DMS 273 (cell line): ENCODE results near the gene HRCT1.
"Not testable (repeated sequence)": the region's sequence is repeated elsewhere in the genome, so short reads cannot be mapped to it uniquely, and the experiment has no call there.

ENCODE experiments used
- DNase-seq: peaks from one replicate; lab custom pipeline; 2025; ENCODE audit not compliant: unreplicated experiment; lab: John Stamatoyannopoulos, UW

The HRCT1 gene

DNA sequence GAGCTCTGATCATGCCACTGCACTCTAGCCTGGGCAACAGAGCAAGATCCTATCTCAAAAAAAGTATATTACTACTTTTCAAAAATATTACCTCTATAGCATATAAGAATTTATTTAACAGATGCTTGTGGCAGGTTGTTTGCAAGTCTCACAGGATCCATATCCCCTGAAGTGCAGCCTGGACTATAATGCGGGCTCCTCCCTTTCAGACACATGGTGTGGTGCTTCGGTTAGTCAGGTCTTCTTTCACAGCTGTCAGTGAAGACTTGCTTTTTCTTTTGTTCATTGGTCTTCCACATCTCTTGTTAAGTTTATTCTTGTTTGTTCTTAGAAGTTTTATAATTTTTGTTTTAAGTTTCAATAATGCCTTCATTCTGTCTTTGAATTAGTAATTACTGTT is 9.4 kb upstream of the HRCT1 start:
- no peak for DNase-seq

DNA sequence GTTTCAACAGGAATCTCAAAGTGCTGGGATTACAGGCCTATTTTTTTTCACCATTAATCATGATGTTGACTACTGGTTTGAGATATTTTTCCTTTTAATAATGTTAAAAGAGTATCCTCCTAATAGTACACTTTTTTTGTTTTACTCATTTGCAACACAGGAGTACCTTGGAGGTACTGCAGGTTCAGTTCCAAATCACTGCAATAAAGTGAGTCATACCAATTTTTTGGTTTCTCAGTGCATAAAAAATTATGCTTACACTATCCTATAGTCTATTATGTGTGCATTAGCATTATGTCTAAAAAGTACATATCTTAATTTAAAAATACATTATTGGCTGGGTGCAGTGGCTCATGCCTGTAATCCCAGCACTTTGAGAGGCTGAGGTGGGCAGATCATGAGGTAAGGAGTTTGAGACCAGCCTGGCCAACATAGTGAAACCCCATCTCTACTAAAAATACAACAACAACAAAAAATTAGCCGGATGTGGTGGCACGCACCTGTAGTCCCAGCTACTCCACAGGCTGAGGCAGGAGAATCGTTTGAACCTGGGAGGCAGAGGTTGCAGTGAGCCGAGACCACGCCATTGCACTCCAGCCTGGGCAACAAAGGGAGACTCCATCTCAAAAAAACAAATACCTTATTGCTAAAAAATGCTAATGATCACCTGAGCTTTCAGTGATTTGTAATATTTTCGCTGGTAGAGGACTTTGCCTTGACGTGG is 8.5 kb upstream of the HRCT1 start:
- not testable (repeated sequence) for DNase-seq

DNA sequence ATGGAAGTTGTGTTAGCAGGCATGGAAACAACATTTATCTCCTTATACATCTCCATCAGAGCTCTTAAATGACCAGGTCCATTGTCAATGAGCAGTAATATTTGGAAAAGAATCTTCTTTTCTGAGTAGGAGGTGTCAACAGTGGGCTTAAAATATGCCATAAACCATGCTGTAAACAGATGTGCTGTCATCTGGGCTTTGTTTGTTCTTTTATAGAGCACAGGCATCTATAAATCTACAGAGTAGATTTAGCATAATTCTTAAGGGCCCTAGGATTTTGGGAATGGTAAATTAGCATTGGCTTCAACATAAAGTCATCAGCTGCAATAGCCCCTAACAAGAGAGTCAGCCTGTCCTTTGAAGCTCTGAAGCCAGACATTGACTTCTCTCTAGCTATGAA is 7.7 kb upstream of the HRCT1 start:
- no peak for DNase-seq

DNA sequence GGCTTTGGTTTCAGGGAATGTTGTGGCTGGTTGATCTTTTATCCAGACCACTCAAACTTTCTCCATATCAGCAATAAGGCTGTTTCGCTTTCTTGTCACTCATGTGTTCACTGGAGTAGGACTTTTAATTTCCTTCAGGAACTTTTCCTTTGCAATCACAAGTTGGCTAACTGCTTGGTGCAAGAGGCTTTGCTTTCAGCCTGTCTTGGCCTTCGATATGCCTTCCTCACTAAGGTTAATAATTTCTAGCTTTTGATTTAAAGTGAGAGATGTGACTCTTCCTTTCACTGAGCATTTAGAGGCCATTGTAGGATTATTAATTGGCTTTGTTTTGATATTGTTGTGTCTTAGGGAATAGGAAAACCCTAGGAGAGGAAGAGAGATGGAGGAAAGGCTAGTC is 7.0 kb upstream of the HRCT1 start:
- no peak for DNase-seq

DNA sequence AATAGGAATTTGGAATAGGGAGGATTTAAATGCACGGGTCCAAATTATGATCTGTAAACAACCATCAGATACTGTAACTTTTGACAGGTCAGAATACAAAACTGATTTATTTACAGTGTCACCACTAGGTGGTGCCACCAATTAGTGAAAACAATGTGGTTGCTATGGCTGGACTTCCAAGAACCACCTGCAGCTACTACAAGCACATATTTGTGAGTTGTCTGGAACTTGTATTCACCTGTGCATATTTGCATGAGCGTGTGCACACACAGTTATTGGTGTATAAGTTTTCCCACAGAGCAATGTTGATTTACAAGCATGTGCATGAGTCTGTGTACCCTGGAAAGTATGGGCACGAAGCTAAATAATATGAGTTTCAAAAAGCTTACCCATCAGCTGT is 3.0 kb upstream of the HRCT1 start:
- peak; percentile 74 for DNase-seq

DNA sequence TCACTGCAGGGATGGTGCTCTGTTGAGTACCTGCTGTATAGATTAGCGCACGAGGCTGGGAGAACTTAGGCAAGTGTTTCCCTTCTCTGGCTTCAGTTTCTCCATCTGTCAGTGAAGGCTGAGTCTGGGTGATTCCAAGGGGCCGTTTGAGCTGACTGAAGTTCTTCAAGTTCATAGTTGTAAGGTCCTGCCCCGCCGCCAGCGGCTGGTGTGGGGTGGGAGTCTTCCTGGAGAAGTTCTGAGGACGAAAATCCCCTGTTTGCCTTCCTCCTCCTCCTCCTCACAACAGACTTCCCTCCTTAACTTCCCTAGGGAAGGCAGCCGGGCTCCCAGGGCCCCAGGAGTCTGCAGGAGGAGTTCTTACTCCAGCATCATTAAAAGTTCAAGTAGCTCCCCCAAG is 1.7 kb upstream of the HRCT1 start:
- peak; percentile 69 for DNase-seq

DNA sequence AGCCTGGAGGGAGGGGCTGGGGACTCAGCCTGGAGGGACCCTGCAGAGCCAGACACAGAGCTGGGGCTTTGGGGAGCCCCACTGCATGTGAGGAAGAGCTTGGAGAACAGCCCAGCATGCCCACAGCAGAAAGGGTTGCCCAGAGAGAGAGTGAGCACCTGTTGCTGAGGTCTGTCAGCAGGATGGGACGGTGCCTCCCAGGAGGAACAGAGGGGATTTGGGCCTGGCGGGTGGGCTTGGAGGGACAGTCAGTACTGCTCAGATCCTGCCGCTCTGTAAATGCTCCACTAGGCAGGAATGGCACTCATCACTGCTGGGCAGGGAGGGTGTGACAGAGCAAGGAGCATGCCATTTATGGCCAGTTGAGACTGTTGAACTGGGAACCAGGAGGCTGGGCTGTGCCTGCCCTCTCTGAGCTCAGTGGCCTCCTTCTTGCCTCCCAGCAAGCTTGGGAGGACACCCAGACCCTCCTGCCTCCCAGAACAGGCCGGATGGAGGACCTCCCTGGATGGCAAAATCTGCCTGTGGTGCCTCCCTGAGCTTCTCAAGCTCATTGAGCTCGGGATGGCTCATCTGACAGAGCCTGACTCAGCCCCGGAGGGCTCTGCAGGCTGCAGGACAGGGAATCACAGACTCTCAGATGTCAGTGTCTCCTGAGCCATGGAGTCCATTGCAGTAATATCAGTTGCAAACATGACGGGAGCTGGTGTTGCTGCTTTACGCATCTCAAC is 786 bp upstream of the HRCT1 start:
- DNase-seq = peak; percentile 54

DNA sequence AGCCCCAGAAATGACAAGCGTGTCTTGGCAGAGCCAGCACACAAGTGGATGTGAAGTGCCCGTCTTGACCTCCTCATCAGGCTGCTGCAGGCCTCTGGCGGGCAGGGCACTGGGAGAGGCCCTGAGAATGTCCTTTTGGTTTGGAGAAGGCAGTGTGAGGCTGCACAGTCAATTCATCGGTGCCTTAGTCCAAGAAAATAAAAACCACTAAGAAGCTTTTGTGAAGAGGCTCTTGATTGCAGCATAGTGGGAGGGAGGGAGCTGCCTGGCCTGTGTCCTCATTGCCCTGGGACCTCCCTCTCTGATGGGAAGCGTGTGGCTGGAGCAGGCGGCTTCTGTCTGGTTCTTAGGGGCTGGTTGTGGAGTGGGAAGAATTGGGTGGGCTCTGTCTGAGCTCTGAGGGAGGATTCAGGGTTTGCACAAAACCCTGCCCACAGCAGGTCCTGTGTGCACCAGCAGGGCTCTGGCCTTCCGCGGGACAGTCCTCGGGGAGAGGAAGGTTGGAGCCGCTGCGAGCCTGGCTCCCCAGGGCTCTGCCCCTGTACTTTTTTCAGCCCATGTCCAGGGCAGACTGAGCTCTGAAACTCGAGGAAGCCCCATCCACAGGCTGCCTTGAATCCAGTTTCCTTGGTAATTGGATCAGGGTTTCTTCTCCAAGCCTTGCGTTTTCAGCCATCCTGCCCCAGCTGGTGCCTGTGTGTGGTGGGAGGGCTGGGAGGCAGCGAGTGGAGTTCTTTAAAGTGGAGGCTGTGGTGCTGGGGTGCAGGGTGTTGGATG is 1.1 kb downstream of the HRCT1 start:
- peak; percentile 72 for DNase-seq

DNA sequence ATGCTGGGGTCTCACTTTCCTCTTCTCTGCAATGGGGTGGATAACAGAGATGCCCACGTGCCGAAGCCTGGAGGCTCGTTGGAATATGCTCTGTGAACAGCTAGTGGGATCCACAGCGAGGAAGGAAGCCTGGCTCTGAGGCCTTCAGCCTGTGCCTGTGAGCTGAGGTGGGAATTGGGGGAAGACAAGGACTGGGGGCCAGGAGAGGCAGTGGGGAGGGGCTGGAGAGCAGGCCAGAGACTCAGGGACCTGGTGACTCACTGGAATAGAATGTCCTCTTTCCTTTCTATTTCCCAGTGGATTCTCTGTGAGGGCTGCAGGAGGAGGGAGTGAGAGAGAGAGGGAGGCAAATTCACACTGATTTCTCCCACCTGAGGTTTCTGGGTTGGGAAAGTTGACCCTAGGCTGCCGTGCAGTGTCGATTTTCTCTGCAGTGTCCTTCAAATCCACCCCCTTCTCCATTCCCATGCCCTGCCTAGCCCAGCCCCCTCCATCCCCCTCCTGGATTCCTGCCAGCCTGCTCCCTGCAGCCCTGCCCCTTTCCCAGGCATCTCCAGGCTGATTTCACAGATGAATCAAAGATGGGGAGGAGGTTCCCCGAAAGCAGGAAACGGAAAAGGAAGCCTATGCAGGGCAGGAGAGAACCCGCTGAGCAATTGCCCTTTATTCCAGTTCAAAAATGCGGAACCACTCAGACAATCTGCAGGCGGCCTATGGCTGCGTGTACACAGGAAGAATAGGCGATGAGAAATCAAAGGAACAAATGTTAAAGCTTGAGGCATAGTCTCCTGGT is 1.9 kb downstream of the HRCT1 start:
- DNase-seq = peak; percentile 76

DNA sequence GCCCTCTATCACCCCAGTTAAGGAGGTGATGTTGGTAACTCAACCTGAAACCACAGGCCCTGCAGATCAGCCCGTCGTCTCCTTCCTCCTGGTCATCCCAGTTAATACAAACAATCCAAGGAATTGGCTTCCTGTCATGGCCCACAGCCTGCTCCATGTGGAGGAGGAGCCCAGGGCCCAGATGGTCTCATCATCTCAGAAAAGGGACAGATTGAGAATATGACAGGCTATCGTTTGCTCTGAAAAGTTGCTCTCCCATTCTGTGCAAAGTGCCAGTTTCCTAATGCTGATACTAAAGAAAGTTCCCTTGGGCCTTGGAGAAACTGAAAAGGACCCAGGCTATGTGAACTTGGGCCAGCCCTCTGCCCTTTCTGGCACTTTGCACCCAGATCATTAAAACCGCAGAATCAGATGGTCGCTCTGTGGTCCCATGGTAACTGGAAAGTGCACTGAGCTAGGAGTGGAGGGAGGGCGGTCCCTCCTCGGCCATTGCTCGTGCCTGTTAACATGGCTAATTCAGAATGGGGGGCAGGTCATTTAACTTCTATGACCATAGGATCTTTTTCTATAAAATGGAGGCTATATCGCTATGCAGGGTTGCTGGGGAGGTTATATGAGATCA is 2.6 kb downstream of the HRCT1 start:
- peak; percentile 77 for DNase-seq

DNA sequence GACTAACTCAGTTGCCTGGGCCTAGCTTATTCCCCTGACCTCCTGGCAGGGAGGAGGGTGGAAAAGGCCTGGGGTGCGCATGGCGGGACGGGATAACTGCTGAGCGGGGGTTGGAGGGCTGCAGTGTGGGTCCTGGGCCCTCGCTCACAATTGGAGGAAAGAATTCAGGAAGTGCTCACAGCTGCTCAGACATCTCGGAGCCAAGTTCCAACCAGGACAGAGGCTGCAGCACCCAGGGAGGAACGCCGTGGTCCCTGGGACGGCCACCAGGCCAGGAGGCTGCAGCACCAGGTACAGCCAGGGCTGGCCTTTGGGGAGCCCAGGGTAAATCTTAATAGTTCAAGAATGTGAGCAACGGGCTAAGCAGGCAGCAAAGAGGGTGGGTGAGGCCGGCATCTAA is 3.3 kb downstream of the HRCT1 start, which contains the start of gene SPAAR:
Gene SPAAR (plus strand): TSS at position 217 of the 400 bp plus-strand sequence. CDS start 974 bp downstream, outside the sequence.
- DNase-seq = no peak

DNA sequence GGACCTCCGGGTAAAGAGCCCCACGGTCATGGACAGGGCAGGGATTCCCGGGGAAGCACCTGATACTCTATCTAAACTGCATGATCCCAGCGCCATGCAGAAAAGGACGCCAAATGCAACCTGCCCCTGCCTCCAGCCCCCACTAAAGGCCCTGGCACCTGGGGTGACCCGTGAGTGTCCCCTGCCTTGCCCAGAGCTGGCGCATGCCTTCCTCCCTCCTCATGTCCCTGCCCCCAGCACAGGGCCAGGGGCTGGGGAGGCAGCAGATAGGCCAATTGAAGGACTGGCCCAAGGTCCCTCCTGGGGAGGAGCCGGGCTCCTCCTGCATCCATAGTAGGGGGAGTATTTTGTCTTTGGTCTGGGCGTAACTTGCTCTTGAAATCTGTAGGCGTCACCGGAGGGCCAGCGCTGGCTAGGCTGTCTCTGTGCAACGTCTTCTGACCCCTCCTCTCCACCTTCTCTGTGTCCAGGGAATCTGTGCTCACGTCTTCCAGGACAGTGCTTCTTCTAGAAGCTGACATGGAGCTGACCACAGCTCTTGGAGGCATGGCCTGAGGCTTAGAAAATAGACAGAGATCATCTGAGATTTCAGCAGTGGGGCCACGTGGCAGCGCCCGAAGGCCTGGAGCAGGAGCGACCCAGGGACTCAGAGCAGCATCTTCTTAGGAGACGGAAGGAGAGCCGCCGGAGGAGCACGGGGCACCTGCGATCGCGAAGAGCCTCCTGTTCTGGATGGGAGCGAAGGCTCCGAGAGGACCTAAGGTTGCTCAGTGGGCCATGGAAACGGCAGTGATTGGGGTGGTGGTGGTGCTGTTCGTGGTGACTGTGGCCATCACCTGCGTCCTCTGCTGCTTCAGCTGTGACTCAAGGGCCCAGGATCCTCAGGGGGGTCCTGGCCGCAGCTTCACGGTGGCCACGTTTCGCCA is 3.9 kb downstream of the HRCT1 start:
- no peak for DNase-seq

DNA sequence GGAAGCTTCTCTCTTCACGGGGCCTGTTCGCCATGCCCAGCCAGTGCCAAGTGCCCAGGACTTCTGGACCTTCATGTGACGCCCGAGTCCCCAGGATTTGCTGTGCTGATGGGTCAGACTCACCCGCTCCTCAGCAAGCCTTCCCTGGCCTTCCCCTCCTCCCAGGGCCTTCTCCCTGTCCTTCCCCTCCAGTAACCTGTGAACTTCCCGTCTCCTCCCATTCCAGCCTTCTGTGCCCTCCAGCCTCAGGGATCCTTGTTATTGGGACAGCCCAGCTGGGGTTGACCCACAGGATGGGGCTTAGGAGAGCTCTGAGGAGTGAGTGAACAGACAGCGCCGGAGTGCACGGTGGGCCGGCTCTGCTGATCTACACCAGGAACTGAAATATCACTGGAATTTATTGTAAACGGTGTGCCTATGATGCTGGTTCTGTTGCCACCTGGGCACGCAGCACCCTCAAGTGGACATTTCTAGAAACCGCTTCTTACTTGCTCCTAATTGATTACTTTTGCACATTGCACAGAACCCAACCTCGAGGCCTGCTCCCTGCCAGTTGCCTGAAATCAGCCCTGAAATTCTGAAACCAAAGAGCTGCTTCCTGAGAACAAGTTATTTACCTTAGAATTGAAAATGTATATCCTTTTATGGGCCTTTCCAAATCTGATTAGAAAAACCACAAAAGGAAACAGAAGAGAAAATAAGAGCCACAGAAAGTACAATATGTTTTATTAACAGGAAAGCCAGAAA is 4.8 kb downstream of the HRCT1 start:
- peak; percentile 74 for DNase-seq

DNA sequence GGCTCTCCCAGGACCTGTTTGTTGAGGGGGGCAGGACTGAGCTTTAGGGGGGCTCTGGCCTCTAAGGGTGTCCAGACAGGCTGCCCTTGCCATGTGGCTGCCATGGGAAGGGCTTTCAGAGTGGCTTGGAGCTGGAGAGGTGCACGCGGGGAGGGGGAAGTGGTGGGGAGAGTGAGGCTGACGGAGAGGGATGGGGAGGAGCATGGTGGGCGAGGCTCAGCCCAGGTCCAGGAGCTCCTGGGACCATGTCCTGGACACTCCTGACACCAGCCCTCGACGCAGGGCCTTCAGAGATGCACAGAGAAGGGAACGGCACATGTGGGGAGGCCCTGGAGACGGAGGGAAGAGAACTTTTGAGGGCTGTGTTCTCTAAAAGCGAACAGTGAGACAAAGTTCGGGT is 5.7 kb downstream of the HRCT1 start:
- no peak for DNase-seq

DNA sequence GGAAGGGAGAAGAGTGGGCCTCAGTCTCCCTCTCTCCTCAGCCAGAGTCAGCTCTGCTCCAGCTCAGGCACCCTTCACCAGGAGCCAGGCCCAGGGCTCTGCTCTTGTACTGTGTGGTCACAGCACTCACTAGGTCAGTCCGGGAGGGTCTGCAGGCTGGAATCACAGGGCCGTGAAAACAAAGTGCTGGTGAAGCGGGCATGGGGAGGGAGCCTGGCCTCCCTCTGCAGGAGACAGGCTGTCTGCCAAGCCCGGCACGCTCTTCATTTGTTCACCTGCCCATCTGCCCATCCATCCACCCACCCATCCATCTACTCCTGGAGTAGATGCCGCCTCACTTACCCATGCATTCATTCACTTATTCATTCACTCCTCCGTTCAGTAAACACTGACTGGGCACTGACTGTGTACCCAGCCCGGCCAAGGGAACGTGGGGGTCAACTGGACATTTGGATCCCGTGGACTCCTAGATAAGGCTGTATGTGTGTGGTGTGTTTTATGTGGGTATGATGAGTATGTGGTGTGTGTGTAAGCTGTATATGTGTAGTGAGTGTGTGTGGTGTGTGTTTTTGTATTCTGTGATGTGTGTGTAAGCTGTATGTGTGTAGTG is 6.9 kb downstream of the HRCT1 start:
- DNase-seq = no peak

DNA sequence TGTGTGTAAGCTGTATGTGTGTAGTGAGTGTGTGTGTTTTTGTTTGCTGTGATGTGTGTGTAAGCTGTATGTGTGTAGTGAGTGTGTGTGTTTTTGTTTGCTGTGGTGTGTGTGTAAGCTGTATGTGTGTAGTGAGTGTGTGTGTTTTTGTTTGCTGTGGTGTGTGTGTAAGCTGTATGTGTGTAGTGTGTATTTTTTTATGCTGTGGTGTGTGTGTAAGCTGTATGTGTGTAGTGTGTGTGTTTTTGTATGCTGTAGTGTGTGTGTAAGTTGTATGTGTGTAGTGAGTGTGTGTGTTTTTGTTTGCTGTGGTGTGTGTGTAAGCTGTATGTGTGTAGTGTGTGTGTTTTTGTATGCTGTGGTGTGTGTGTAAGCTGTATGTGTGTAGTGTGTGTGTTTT is 7.4 kb downstream of the HRCT1 start:
- not testable (repeated sequence) for DNase-seq

DNA sequence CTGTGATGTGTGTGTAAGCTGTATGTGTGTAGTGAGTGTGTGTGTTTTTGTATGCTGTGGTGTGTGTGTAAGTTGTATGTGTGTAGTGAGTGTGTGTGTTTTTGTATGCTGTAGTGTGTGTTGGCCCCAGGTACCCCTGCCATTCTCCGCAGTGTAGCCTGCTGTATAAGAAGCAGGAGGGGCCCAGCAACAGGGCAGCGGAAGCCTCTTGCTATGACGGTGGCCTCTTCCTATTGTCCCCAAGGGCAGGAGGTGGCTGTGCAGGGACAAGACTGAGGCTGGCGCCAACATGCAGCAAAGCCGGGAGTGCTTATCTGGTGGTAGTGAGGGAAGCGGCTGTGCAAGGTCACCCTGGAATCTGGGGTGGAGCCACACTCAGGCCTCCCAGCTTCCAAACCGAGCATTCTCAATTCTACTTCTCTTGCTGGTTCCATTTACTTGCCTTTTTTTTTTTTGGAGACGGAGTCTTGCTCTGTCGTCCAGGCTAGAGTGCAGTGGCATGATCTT is 8.4 kb downstream of the HRCT1 start:
- DNase-seq = no peak

DNA sequence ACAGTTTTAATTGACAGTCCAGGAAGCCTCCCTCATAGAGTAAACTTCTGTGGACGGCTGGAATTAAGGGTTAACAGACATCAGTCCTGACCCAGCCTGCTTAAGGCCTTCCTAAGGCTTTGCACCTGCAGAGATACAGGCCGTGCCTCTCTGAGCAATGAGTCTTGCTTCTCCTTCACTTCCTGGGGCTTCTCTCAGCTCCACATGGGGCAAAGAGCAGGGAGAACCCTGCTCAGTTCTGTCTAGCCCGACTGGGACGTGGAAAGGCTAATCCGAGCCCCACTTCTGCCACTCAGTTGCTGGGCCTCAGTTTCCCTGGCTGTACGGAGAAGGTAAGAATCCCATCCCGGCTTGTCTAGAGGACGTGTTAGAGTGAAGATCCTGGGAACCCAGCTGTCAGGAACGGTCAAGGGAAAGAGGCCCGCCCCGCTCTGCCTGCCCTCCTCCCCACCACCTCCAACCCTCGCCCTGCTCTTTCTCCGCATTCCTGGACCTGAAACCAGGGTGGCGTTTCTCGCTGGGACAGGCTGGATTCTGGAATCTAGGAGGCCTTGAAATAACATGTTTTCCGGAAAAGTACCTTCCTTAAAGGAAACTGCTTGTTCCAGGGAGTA is 9.8 kb downstream of the HRCT1 start:
- no peak for DNase-seq
